Activated effector memory CD4-positive, alpha-beta T cell treated with anti-CD3 and anti-CD28 coated beads, Interleukin-2, amount 50 U/mL, for 16 hours (primary cell): ENCODE results near the gene ALCAM.
"Not testable (repeated sequence)": the region's sequence is repeated elsewhere in the genome, so short reads cannot be mapped to it uniquely, and the experiment has no call there.

Experiments used
- DNase-seq: peaks from one replicate; pipeline ENCODE4 v3.0.0-alpha.2; 2020

ALCAM gene

GRCh38 chr3:105603516-105603915 is 236.8 kb downstream of the ALCAM start:
- DNase-seq: not testable (repeated sequence)

- no peak for DNase-seq
Observed at GRCh38 chr3:105606016-105606415, 239.3 kb downstream of the ALCAM start.

- no peak for DNase-seq
Observed at GRCh38 chr3:105608623-105609022, 241.9 kb downstream of the ALCAM start.

- DNase-seq: no peak
Observed at GRCh38 chr3:105610473-105610872, 243.8 kb downstream of the ALCAM start.

- DNase-seq: no peak
Observed at GRCh38 chr3:105611304-105612192, 244.8 kb downstream of the ALCAM start.

GRCh38 chr3:105613120-105613519 is 246.4 kb downstream of the ALCAM start:
- DNase-seq: no peak

- DNase-seq: no peak
Observed at GRCh38 chr3:105614288-105615030, 247.8 kb downstream of the ALCAM start.

- no peak for DNase-seq
Observed at GRCh38 chr3:105615814-105616213, 249.1 kb downstream of the ALCAM start.

GRCh38 chr3:105616374-105617121 is 249.8 kb downstream of the ALCAM start:
- DNase-seq: no peak

- DNase-seq: no peak
Observed at GRCh38 chr3:105618556-105618955, 251.8 kb downstream of the ALCAM start.

- DNase-seq: no peak
Observed at GRCh38 chr3:105619651-105620050, 252.9 kb downstream of the ALCAM start.

- no peak for DNase-seq
Observed at GRCh38 chr3:105620236-105620635, 253.5 kb downstream of the ALCAM start.

GRCh38 chr3:105622169-105622568 is 255.5 kb downstream of the ALCAM start:
- DNase-seq: no peak
